WI38 (cell line): Measurements from ENCODE around the gene PLA2G2D.

Source experiments
- H3K4me3 ChIP-seq: 2 replicates; pipeline ENCODE4 v1.5.1; 2011; ENCODE audit warnings: low read depth, mild to moderate bottlenecking, control low read depth, low read length
- CTCF ChIP-seq: IDR thresholded peaks from 2 replicates; pipeline ENCODE4 v1.5.1; 2012; ENCODE audit warnings: low read depth, mild to moderate bottlenecking, control low read depth, low read length

PLA2G2D gene

GRCh38 chr1:20158358-20159070 lies 39.2 kb upstream of the PLA2G2D start:
- no peak for TF ChIP-seq CTCF
- no peak overlapping the region for H3K4me3 ChIP-seq

GRCh38 chr1:20154301-20154831 lies 35.0 kb upstream of the PLA2G2D start:
- no peak overlapping the region for H3K4me3 ChIP-seq
- TF ChIP-seq CTCF = no peak

DNA sequence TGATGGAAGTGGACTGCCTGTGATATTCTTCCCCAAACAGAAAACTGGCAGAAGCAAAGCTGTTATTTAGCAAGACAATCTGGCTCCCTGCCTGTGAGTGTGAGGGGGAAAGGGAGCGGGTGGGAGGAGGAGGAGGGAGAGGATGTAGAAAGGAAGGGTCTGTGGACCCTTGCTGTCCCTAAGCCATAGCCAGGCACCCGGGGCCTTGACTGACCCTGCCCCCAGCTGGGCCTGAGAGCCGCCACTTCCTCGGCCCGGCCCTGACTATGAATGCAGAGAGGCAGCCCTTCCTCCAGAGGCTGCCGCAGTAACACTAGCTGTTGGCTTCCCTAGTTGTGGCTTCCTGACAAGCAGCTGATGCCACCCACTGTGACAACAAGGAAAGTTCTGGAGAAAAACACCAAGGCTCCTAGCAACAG lies 33.7 kb upstream of the PLA2G2D start:
- no peak for TF ChIP-seq CTCF
- no peak overlapping the region for H3K4me3 ChIP-seq

DNA sequence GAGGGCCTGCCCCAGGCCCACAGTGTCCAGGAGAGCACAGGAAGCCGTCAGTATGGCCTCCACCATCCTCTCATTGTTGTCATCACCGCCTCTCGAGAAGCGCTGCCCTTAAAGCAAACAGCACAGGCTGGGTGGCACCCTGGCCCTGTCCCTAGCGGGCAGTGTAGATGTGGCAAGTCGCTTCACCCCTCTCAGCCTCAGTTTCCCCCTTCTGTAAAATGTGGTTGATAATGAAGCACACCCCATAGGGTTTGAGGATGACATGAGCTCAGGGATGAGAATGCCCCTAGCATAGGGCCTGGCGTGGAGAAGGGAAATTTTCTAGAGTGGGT lies 33.2 kb upstream of the PLA2G2D start:
- H3K4me3 ChIP-seq = no peak overlapping the region
- TF ChIP-seq CTCF = no peak; the same call in 1 of the 2 replicates

DNA sequence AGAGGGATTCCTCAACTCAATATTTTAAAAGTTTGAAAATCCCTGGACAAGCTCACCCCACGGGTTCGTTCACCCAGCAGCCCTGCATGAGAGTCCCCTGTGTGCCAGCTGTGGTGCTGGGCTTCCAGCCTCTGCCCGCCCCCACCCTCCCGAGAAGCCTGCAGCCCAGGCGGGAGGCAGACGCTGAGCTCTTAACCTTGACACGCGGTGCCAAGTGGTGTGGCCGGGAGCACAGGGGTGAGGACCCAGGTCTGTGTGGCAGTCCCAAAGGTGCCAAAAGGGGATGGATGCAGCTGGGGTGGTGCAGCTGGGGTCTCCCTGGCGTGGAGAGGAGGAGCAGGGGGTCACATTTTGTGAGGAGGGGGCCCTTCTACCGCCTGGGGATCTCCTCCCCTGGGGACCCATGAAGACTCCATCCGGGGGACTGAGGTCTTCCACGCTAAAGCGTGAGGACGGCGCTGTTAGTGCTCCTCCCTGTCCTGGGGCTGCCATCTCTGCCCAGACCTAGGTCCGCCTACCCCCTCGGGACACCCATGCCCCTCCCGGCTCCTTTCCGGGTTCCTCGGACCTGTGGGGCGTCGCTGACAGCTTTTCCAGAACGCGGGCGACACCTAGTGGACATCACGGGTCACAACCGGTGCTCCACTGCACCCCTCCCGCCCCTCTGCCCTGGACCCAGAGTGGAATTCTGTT lies 32.7 kb upstream of the PLA2G2D start:
- peak overlapping the region; percentile 32; the same call in 1 of the 2 replicates for H3K4me3 ChIP-seq
- TF ChIP-seq CTCF = peak; percentile 62

- no peak overlapping the region for H3K4me3 ChIP-seq
- no peak for TF ChIP-seq CTCF
These were observed 31.6 kb upstream of the PLA2G2D start for GRCh38 chr1:20150969-20151368.

DNA sequence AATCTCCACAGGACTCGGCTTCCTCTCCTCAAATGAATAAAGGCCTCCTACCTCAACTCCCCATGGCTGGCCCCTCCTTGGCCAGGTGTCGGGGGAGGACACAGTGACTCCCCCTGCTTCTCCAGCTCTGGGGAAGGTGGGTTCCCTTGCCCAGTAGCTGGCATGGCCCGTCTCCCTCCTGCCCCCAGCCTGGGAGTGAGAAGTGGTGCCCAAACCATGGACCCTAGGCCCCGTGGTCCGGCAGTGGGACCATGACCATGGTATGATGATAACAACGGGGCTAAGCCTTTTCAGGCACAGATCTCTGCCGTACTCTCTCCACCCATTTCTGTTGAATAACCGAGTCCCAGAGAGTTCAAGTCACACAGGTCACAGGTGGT lies 31.0 kb upstream of the PLA2G2D start:
- TF ChIP-seq CTCF = no peak
- no peak overlapping the region for H3K4me3 ChIP-seq
